Subcutaneous abdominal adipose tissue (tissue), 5 donors: Measurements from ENCODE around the gene TEX38.
A peak's percentile ranks its signal among the peaks of the same experiment; 100 is the strongest.
"Not testable (repeated sequence)": the region's sequence is repeated elsewhere in the genome, so short reads cannot be mapped to it uniquely, and the experiment has no call there.

Source experiments
- H3K27ac ChIP-seq: one replicate; pipeline ENCODE4 v1.7.0; 2013; ENCODE audit warnings: low read depth, mild to moderate bottlenecking, inconsistent platforms, low read length, moderate library complexity
- H3K27me3 ChIP-seq, 5 donors: one replicate each; pipeline ENCODE4 v1.7.0; 2013; ENCODE audit warnings: low read length in 5 of 5, inconsistent platforms in 1 of 5; ENCODE audit not compliant: control insufficient read depth in 5 of 5, insufficient read depth in 4 of 5
- H3K36me3 ChIP-seq, 5 donors: one replicate each; pipeline ENCODE4 v1.7.0; 2013; ENCODE audit warnings: low read length in 5 of 5; ENCODE audit not compliant: control insufficient read depth in 5 of 5, insufficient read depth in 5 of 5
- H3K4me1 ChIP-seq, 5 donors: one replicate each; pipeline ENCODE4 v1.7.0; 2013; ENCODE audit warnings: low read length in 5 of 5, mild to moderate bottlenecking in 3 of 5, moderate library complexity in 1 of 5; ENCODE audit not compliant: control insufficient read depth in 5 of 5, insufficient read depth in 5 of 5
- H3K4me3 ChIP-seq, 5 donors: one replicate each; pipeline ENCODE4 v1.7.0; 2013; ENCODE audit warnings: low read length in 5 of 5, low read depth in 1 of 5
- H3K9ac ChIP-seq, 5 donors: one replicate each; pipeline ENCODE4 v1.7.0; 2013; ENCODE audit warnings: low read length in 5 of 5, mild to moderate bottlenecking in 4 of 5, moderate library complexity in 3 of 5
- H3K9me3 ChIP-seq, 5 donors: one replicate each; pipeline ENCODE4 v1.7.0; 2013; ENCODE audit warnings: low read length in 5 of 5; ENCODE audit not compliant: control insufficient read depth in 5 of 5
- donor health status: healthy.
- donor health status: healthy.
- donor health status: healthy.
- donor health status: healthy.
- donor health status: healthy.

Gene TEX38

GRCh38 chr1:46643368-46643775 is 28.3 kb upstream of the TEX38 start:
- Histone ChIP-seq H3K4me3 (no peak overlapping the region), H3K27ac (peak overlapping the region; percentile 15), H3K36me3 (peaks cover 11 to 23% (median 13%) of the 10 kb centered on the region in 5 donors), H3K9ac (no peak overlapping the region), H3K9me3 (no peaks in the 10 kb centered on the region), H3K4me1 (peaks cover 0 to 14% (median 10%) of the 10 kb centered on the region in 5 donors), H3K27me3 (no peaks in the 10 kb centered on the region)

GRCh38 chr1:46645815-46646214 is 25.8 kb upstream of the TEX38 start:
- peaks cover 26 to 36% (median 28%) of the 10 kb centered on the region in 5 donors for H3K36me3 ChIP-seq
- H3K9me3 ChIP-seq = peaks cover 0 to 5% (median 4%) of the 10 kb centered on the region in 5 donors

DNA sequence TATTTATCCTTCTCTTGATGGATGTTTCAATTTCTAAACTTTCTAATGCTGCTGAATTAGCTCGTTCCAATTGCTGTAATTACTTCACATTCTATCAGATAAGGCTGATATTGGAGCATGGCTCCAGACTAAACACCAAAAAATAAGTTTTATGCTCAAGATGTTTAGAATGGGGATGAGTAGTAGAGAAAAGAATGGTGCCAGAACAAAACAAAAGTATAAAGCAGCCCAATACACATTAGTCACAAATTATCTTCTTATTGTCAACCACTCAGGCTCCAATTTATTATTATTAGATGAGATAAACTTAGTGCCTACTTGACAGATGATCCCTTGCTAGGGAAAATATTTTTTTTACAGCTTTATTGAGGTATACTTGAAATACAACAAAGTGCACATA is 25.3 kb upstream of the TEX38 start:
- Histone ChIP-seq H3K4me1 (peaks cover 0 to 14% (median 10%) of the 10 kb centered on the region in 5 donors), H3K9ac (no peak overlapping the region), H3K27me3 (no peaks in the 10 kb centered on the region), H3K4me3 (no peak overlapping the region), H3K9me3 (peaks cover 0 to 5% (median 4%) of the 10 kb centered on the region in 5 donors), H3K27ac (no peak overlapping the region), H3K36me3 (peaks cover 26 to 36% (median 28%) of the 10 kb centered on the region in 5 donors)

More at GRCh38 chr1:46645815-46646214, 25.8 kb upstream of the TEX38 start:
- H3K4me3 ChIP-seq = no peak overlapping the region
- no peak overlapping the region for H3K9ac ChIP-seq
- H3K4me1 ChIP-seq = peaks cover 0 to 14% (median 10%) of the 10 kb centered on the region in 5 donors
- H3K27me3 ChIP-seq = no peaks in the 10 kb centered on the region
- no peak overlapping the region for H3K27ac ChIP-seq

GRCh38 chr1:46646844-46647243 is 24.8 kb upstream of the TEX38 start:
- no peak overlapping the region for H3K27ac ChIP-seq
- no peak overlapping the region for H3K9ac ChIP-seq
- no peak overlapping the region for H3K4me3 ChIP-seq
- H3K27me3 ChIP-seq = no peaks in the 10 kb centered on the region
- peaks cover 0 to 5% (median 4%) of the 10 kb centered on the region in 5 donors for H3K9me3 ChIP-seq
- H3K36me3 ChIP-seq = peaks cover 25 to 37% (median 27%) of the 10 kb centered on the region in 5 donors
- H3K4me1 ChIP-seq = peaks cover 0 to 14% (median 10%) of the 10 kb centered on the region in 5 donors

GRCh38 chr1:46647611-46648010 is 24.0 kb upstream of the TEX38 start:
- peaks cover 0 to 12% (median 10%) of the 10 kb centered on the region in 5 donors for H3K4me1 ChIP-seq
- H3K27me3 ChIP-seq = no peaks in the 10 kb centered on the region
- H3K9me3 ChIP-seq = peaks cover 0 to 5% (median 4%) of the 10 kb centered on the region in 5 donors
- H3K36me3 ChIP-seq = peaks cover 25 to 43% (median 27%) of the 10 kb centered on the region in 5 donors
- H3K9ac ChIP-seq = no peak overlapping the region
- no peak overlapping the region for H3K4me3 ChIP-seq
- H3K27ac ChIP-seq = no peak overlapping the region

GRCh38 chr1:46649764-46650163 is 21.9 kb upstream of the TEX38 start:
- H3K27me3 ChIP-seq = no peaks in the 10 kb centered on the region
- H3K4me1 ChIP-seq = peaks cover 0 to 7% (median 0%) of the 10 kb centered on the region in 5 donors
- peaks cover 0 to 5% (median 4%) of the 10 kb centered on the region in 5 donors for H3K9me3 ChIP-seq
- H3K9ac ChIP-seq = no peak overlapping the region
- no peak overlapping the region for H3K4me3 ChIP-seq
- no peak overlapping the region for H3K27ac ChIP-seq
- peaks cover 25 to 51% (median 33%) of the 10 kb centered on the region in 5 donors for H3K36me3 ChIP-seq

DNA sequence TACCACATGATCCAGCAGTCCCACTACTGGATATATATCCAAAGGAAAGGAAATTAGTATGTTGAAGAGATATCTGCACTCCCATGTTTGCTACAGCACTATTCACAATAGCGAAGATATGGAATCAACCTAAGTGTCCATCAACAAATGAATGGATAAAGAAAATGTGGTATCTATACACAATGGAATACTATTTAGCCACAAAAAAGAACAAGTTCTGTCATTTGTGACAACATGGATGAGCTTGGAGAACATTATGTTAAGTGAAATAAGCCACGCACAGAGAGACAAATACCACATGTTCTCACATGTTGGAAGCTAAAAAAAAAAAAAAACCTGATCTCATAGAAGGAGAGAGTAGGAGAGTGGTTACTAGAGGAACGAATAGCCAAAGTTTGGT is 21.2 kb upstream of the TEX38 start:
- no peak overlapping the region for H3K27ac ChIP-seq
- H3K4me3 ChIP-seq = no peak overlapping the region
- H3K9ac ChIP-seq = no peak overlapping the region
- peaks cover 0 to 5% (median 4%) of the 10 kb centered on the region in 5 donors for H3K9me3 ChIP-seq
- H3K36me3 ChIP-seq = peaks cover 29 to 54% (median 38%) of the 10 kb centered on the region in 5 donors
- no peaks in the 10 kb centered on the region for H3K27me3 ChIP-seq
- peaks cover 0 to 7% (median 0%) of the 10 kb centered on the region in 5 donors for H3K4me1 ChIP-seq

- H3K9me3 ChIP-seq, H3K4me3 ChIP-seq, H3K27ac ChIP-seq, H3K4me1 ChIP-seq, H3K27me3 ChIP-seq, H3K9ac ChIP-seq: not testable (repeated sequence)
- peaks cover 36 to 60% (median 43%) of the 10 kb centered on the region in 5 donors for H3K36me3 ChIP-seq
Measured at GRCh38 chr1:46651152-46651551, 20.5 kb upstream of the TEX38 start.

GRCh38 chr1:46652321-46653100 is 19.1 kb upstream of the TEX38 start:
- Histone ChIP-seq H3K9me3 (peaks cover 0 to 5% (median 4%) of the 10 kb centered on the region in 5 donors), H3K27ac (peak overlapping the region; percentile 45), H3K9ac (no peak overlapping the region), H3K27me3 (no peaks in the 10 kb centered on the region), H3K4me3 (no peak overlapping the region), H3K36me3 (peaks cover 40 to 64% (median 48%) of the 10 kb centered on the region in 5 donors), H3K4me1 (peaks cover 0 to 7% (median 0%) of the 10 kb centered on the region in 5 donors)

- Histone ChIP-seq H3K27ac (peak overlapping the region; percentile 45), H3K4me3 (no peak overlapping the region), H3K4me1 (peaks cover 0 to 7% (median 0%) of the 10 kb centered on the region in 5 donors), H3K9ac (peak overlapping the region in 1 of 5 donors; percentile 47), H3K9me3 (peaks cover 0 to 5% (median 4%) of the 10 kb centered on the region in 5 donors), H3K27me3 (no peaks in the 10 kb centered on the region), H3K36me3 (peaks cover 50 to 70% (median 54%) of the 10 kb centered on the region in 5 donors)
Measured at GRCh38 chr1:46653405-46653958, 18.2 kb upstream of the TEX38 start.
